GM18505 (cell line): ENCODE measurements around the gene TCF7L1.
"Not testable (repeated sequence)": the region's sequence is repeated elsewhere in the genome, so short reads cannot be mapped to it uniquely, and the experiment has no call there.

Experiments
- ATAC-seq: cut with Tn5 transposase; IDR thresholded peaks from one replicate; pipeline ENCODE4 v1.9.1; 2021; ENCODE audit not compliant: unreplicated experiment
- POLR2A ChIP-seq: IDR thresholded peaks from 4 replicates; pipeline ENCODE4 v1.6.1; 2011; ENCODE audit warnings: borderline replicate concordance; ENCODE audit not compliant: insufficient read depth, insufficient read length; ENCODE audit errors: extremely low read depth

TCF7L1 gene

DNA sequence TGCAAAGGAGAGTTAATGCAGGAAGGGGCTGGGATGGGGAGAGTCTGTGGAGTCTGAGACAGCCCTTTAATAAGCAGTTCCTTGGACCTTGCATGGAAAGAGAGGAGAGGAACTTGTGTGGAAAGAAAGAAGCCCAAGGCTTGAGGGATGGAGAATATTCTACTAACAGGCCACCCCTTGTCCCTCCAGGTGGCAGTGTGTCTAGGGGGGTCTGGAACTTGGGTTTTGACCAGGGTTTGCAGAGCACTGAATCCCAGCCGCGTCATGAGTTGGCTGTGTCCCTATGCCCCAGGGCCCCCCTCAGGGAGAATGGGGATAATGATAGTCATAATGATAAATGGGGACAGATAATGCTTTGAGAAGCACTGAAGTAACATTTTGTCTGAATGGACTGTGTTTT is 15.0 kb downstream of the TCF7L1 start:
- no peak for ATAC-seq
- TF ChIP-seq POLR2A, result no peak

DNA sequence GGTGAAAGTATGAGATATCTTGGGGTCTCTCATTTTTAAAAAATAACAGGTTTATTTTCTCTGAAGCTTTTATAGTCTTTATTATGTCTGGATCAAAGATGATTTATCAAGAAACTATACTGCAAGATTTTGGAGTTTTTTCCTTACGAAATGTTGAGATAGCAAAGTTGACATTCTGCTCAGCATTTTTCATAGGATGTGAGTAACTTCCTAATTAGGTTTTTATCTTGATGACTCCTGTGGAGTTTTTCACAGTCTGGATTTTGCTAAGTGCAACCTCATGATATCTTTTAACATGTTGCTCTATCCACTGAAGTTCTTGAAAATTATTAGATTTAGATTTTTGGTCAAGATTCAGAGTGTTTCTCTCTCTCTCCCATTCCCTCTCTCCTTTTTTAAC is 17.8 kb downstream of the TCF7L1 start:
- TF ChIP-seq POLR2A, result no peak
- no peak for ATAC-seq

DNA sequence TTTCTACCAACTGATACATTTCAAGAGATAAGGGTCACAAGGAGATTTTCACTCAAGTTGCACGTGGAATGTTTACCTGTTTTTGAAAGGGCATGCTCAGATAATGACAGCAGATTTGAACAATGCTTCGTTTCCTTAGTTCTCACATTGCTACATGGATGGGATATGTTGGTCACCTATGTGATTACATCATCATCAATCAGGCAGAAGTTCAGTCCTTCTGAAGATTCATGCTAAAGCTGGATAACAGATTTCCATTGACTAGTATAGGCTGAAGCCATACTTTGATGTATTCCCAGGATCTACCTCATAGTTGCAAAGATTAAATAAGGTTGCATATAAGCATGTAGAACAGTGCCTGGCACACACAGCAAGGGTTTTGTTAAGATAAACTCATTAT is 19.7 kb downstream of the TCF7L1 start:
- ATAC-seq, result no peak
- TF ChIP-seq POLR2A, result no peak

DNA sequence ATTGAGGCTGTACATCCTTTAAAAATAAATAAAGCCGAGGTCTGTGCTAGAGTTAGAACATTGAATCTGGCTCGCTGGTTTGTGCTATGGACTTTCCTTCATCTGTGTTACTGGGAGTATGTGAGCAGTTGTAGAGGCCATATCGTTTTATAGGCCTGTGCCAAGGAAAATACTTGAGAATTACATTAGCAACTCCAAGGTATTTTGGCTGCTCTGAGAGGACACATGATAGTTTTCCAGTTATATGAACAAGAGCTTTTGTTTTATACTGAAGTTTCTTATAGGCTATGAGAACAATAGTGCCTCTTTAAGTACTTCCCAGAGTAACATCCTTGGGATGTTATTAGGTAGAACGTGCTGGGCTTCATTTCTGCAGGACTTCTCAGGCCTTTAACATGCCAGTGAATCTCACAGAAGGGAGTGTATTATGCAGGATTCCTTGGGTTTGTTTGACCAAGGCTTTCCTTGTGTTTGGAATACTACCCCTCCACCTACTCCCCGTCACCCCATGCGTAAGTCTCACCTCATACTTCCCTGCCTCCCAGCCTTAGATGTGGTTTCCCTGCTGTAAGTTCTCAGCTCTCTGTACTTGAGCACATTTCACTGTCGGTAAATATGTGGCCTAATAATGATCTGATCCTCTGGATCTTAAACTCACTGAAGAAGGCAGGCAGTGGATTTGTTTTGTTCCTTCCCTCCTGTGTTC is 21.0 kb downstream of the TCF7L1 start:
- TF ChIP-seq POLR2A, result no peak
- no peak for ATAC-seq

DNA sequence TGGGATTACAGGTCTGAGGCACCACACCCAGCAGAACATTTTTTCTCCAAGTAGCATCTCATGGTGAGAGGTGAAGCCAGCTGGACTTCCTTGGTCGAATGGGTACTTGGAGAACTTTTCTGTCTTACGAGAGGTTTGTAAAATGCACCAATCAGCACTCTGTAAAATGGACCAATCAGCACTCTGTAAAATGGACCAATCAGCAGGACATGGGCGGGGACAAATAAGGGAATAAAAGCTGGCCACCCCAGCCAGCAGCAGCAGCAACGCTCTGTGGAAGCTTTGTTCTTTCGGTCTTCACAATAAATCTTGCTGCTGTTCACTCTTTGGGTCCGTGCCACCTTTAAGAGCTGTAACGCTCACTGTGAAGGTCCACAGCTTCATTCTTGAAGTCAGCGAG is 21.9 kb downstream of the TCF7L1 start:
- not testable (repeated sequence) for ATAC-seq

DNA sequence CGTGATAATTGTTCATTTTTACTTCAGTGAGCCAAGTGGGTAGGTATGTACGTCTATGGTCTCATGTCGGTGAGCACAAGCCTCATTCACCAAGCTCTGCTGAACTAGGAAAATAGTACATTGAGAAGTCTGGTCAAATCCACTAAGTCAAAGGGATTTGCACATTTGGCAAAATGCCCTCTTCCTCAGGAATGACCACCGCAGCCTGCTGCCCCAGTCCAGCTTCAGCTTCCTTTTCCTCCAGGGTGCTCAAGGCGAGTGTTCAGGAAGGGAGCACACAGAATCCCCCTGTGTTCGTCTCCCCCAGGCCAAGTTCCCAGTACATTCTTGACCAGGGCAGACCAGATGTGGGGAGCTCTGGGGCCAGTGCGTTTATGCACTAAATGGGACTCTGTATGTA is 23.0 kb downstream of the TCF7L1 start:
- TF ChIP-seq POLR2A, result no peak
- ATAC-seq, result no peak

DNA sequence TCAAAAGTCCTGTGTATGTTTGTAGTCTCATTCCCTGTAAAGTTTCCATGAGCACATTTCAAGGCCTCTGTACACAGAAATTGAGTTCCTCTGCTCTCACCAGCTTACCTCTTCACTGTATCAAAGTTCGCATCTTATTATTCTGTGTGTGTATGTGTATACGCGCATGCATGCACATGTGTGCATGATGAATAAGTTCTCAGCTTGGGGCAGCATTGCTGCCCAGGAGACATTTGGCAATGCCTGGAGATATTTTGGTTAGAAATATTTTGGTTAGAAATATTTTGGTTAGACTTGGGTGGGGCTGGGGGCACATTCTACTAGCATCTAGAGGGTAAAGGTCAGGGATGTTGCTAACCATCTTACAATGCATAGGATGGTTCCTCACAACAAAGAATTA is 23.4 kb downstream of the TCF7L1 start:
- TF ChIP-seq POLR2A, result no peak
- no peak for ATAC-seq

DNA sequence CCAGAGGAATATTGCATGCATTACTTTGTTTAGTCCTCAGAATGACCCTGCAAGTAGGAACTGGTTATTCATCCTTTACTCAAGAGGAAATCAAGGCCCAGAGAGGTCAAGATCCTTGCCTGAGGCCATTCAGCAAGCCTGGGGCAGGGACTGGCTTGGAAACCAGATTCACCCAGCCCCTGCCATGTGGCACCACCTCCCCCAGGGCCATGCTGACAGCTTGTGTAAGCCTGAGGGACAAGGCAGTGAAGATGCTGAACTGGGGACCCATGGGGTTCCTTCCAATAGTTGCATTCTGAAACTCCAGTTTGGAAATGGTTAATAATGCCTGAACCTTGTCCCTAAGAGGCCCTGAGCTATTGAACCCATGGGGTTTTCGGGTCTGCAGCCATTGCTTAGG is 24.2 kb downstream of the TCF7L1 start:
- no peak for TF ChIP-seq POLR2A
- ATAC-seq, result no peak

DNA sequence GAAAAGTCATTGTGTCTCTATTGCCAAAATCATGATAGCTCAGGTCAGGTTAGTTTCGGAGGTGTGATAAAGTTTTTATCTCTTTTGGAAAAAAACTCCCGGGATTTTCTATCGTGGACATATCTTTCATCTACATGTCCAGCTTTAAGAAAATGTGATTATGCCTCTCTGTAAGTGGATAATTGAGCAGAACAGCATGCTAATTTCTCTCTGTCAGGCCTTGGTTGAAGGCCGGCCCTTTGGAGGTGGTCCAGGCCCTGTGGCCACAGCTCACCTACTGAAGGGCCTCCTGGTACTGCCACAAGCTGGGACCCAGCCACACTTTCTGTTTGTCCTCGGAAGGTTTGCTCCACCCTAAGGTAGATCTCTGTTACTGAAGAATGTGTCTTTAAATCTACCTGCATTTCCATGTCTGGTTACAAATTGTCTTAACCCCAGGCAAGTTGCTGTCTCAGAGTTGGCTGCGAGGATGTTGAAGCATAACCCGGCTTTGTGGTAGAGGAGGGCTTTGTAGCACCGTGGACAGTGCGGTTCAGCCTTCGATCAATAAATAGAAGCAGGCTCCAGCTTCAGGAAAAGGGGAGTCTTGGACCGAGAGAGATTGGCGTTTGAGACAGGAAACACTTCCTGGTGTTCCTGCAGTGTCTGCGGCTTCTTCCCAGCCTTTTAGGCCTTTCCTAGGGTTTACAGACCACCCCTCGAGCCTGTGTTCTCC is 25.5 kb downstream of the TCF7L1 start:
- no peak for ATAC-seq
- TF ChIP-seq POLR2A, result no peak

DNA sequence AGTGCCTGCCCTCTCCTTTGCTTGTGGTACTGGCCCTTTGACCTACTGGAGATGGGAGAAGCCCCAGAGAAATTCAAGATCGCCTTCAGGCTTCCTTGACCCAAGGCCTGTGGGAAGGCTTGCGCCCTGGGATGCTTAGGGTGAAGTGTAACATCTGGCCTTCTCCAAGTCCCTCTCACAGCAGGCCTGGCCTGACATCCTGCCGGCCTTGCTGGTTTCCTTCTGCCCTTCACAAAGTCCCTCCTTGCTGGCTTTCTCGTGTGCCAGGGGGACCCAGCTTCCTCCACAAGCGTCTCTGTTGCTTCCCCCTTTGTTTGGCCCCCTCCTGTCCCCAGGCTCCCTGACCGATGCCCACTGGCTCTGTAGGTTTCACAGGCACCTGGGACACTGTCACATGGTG is 26.4 kb downstream of the TCF7L1 start:
- TF ChIP-seq POLR2A, result no peak
- ATAC-seq, result no peak

DNA sequence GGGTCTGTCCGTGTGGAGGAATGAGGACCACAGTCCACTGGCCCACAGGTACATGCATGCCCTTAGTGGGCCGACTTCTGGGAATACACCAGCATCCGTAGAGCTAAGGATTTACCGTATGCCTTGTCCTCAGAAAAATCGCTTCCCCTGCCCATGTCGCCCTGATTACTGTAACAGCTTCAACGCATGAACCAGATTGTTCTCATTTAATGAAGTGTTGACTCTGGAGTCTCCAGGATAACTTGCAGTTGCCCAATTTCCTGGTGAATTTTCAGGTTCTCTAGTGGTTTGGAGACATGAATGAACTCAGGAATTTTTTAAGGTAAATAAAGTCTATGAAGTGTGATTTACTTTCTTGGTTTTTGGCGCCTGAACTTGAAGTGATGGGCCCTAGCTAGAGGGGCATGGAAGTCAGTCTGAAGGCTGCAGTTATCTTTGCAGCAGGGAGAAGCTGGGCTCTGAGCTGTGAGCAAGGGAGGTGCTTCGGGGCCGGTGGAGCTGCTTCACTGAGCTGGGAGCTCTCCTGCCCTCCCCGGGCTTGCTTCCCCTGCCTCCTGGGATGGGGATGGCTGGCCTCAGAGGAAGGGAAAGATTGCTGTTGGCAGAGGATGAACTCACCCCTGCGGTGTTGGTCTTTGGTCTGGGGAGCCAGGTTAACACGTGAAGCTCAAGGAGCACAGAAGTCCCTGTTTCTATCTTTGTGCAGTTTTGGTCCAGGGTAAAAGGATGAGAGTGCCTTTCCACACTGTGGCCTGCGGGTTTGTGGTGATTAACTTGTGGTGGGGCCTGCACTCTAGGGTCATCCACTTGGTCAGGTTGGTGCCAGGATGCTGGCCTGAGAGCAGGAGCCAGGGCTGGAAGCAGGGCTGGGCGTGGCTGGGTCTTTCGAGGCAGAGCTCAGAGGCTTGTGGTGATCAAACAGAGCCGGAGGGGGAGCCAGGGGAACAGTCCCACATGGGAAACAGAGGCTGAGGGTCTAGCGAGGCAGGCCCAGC is 28.1 kb downstream of the TCF7L1 start:
- no peak for TF ChIP-seq POLR2A
- no peak for ATAC-seq

DNA sequence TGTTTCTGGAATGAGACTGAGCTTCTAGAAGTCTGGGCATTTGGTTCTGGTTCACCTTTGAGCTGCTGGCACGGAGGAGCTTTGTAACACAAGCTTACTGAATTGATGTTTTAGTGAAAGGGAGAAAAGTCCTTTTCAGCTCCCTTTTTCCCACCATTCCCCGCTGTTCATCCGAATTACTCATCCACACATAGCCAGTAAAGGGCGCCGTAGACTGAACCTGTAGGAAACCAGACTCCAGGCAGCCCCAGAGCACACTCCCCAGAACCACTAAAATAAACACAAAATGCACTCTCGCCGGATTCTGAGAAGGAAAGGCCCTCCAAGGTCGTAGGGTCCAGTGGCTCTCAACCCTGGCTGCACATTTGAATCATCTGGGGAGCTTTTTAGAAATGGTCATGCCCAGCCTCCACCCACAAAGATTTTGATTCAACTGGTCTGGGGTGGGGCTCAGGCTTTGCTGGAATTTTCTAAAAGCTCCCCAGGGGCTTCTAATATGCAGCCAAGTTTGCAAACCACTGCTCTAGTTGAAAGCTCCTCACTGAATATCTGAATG is 29.6 kb downstream of the TCF7L1 start:
- no peak for ATAC-seq
- no peak for TF ChIP-seq POLR2A

DNA sequence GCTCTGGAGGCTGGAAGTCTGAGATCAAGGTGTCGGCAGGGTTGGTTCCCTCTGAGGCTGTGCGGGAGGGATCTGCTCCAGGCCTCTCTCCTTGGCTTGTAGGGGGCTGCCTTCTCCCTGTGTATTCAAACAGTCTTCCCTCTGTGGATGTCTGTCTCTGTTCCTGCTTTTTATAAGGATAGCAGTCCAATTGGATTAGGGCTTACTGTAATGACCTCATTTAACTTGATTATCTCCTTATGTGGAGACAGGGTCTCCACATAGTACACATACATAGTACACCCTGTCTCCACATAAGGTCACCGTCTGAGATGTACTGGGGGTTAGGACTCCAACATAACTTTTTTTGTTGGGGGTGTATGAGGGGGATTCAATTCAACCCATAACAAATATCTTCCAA is 30.5 kb downstream of the TCF7L1 start:
- no peak for TF ChIP-seq POLR2A
- ATAC-seq, result no peak
